HepG2 (cell line): ENCODE data around the gene MCC. TPM values are rescaled to one million over a fixed set of nuclear protein-coding genes. Genes with fewer than 3 reads are reported as not detected.
A peak's percentile ranks its signal among the peaks of the same experiment; 100 is the strongest.

ENCODE experiments used
- CCDC6 ChIP-seq: sonication (generic); formaldehyde crosslinking; IDR thresholded peaks from 2 replicates; pipeline ENCODE4 v1.8.1; 2022; ENCODE audit warnings: mild to moderate bottlenecking, missing genetic modification reagents, moderate library complexity
- KDM6A ChIP-seq: IDR thresholded peaks from 2 replicates; pipeline ENCODE4 v1.6.1; 2016; ENCODE audit warnings: low read depth
- PCBP2 ChIP-seq: fragments of 200-400 bp; formaldehyde crosslinking; optimal IDR thresholded peaks from 2 replicates; pipeline ENCODE3; 2018; ENCODE audit warnings: low read length, low read depth; ENCODE audit not compliant: poor library complexity, severe bottlenecking
- RFXAP ChIP-seq: sonication (generic); formaldehyde crosslinking; IDR thresholded peaks from 2 replicates; pipeline ENCODE4 v1.4.0; 2020; ENCODE audit warnings: missing genetic modification reagents, borderline replicate concordance
- SRSF9 ChIP-seq: fragments of 200-400 bp; formaldehyde crosslinking; IDR thresholded peaks from 2 replicates; pipeline ENCODE4 v1.6.1; 2018; ENCODE audit warnings: borderline replicate concordance, mild to moderate bottlenecking, low read depth, low read length; ENCODE audit not compliant: insufficient read depth, poor library complexity, severe bottlenecking
- TRIM24 ChIP-seq: sonication (generic); formaldehyde crosslinking; IDR thresholded peaks from 2 replicates; pipeline ENCODE4 v1.8.0; 2022; ENCODE audit warnings: mild to moderate bottlenecking, missing genetic modification reagents
- ZNF577 ChIP-seq: sonication (generic); formaldehyde crosslinking; IDR thresholded peaks from 2 replicates; pipeline ENCODE4 v1.4.0; 2020; ENCODE audit warnings: mild to moderate bottlenecking, low read depth, missing genetic modification reagents, borderline replicate concordance
- ZNF83 ChIP-seq: sonication (generic); formaldehyde crosslinking; IDR thresholded peaks from 2 replicates; pipeline ENCODE4 v1.4.0; 2020; ENCODE audit warnings: missing genetic modification reagents, mild to moderate bottlenecking, borderline replicate concordance
- polyA plus RNA-seq, 8 experiments: library from polyadenylated mRNA; depleted of rRNA in 3 of 8; stranded (reverse) in 7 of 8; unstranded in 1 of 8; fragments of >200 nt; fragmentation: Illumina TruSeq in 4 of 8; extraction: Trizol in 4 of 8; gene quantifications; 2 replicates each; pipeline versions ENCODE4 v1.2.1 to v1.2.3, GENCODE V29; 2011 to 2016; ENCODE audit warnings: low read depth in 4 of 8, missing spikeins in 1 of 8, mixed read lengths in 1 of 8; ENCODE audit not compliant: insufficient read depth in 1 of 8
- total RNA-seq, 5 experiments: library from RNA; depleted of rRNA; stranded (reverse); fragments of >200 nt; fragmentation: Illumina TruSeq; extraction: Trizol; gene quantifications; 2 replicates each; pipeline ENCODE4 v1.2.3, GENCODE V29; 2016; ENCODE audit warnings: low read depth in 1 of 5
- TF ChIP-seq, protein P1 (sequence below): sonication (generic); formaldehyde crosslinking; IDR thresholded peaks from 2 replicates; pipeline ENCODE4 v1.4.0; 2020; ENCODE audit warnings: missing genetic modification reagents, mild to moderate bottlenecking, borderline replicate concordance
- TF ChIP-seq, protein P2 (sequence below): sonication (generic); formaldehyde crosslinking; IDR thresholded peaks from 2 replicates; pipeline ENCODE4 v1.4.0; 2020; ENCODE audit warnings: missing genetic modification reagents
- TF ChIP-seq, protein P3 (sequence below): sonication (generic); formaldehyde crosslinking; IDR thresholded peaks from 2 replicates; pipeline ENCODE4 v1.4.0; 2020; ENCODE audit warnings: missing genetic modification reagents

The MCC gene
- total and polyA plus RNA-seq, 2 of the 13 experiments (the other 11 are each of a cell fraction or from before 2014, with no cell fraction given), result 0.55 to 2.4 TPM

DNA sequence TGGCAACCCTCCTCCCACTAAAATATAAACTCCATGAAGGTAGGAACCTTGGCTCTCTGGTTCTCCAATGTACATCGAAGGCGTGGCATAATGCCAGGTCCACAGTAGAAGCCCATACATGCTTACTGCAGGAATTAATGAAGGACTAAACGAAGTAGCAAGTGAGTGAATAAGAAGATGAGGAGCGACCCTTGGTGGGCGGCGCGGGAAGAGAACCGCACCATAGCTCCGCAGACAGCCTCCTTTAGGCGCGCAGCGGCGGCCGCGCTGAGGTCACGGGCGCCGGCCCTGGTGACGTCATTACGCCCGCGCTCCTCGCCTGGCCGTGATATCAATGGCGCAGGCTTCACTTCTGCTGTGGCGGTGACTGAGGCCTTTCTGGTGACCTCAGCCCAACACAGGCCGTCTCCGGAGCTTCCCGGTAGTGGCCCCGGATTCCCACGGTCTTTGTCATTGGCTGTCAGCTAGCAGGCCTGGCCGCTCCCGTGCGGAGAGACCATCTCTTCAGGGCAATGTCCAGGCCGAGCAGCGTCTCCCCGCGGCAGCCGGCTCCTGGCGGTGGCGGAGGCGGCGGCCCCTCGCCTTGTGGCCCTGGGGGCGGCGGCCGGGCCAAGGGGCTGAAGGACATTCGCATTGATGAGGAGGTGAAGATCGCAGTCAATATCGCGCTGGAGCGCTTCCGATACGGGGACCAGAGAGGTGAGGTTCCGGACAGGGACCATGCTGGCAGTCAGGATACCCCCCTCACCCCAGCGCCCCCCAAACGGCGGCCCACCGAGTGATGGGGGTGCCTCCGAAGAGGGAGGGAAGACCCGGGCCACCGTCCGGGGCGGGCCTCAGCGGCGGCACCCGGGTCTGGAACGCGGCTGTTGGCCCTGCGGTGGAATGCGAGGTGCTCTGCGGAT lies 25.4 kb upstream of the MCC start, which contains the start of gene YTHDC2 (continued):
- TF ChIP-seq, protein P1, sequence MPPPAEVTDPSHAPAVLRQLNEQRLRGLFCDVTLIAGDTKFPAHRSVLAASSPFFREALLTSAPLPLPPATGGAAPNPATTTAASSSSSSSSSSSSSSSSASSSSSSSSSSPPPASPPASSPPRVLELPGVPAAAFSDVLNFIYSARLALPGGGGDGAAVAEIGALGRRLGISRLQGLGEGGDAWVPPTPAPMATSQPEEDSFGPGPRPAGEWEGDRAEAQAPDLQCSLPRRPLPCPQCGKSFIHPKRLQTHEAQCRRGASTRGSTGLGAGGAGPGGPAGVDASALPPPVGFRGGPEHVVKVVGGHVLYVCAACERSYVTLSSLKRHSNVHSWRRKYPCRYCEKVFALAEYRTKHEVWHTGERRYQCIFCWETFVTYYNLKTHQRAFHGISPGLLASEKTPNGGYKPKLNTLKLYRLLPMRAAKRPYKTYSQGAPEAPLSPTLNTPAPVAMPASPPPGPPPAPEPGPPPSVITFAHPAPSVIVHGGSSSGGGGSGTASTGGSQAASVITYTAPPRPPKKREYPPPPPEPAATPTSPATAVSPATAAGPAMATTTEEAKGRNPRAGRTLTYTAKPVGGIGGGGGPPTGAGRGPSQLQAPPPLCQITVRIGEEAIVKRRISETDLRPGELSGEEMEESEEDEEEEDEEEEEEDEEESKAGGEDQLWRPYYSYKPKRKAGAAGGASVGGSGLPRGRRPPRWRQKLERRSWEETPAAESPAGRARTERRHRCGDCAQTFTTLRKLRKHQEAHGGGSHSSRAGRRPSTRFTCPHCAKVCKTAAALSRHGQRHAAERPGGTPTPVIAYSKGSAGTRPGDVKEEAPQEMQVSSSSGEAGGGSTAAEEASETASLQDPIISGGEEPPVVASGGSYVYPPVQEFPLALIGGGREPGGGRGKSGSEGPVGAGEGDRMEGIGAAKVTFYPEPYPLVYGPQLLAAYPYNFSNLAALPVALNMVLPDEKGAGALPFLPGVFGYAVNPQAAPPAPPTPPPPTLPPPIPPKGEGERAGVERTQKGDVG (CRISPR knock-in tag), result 0 out of 2 replicates have a peak, but pooled peaks have one; percentile 45
- TF ChIP-seq ZNF83 (CRISPR knock-in tag) (no peak), KDM6A (CRISPR knock-in tag) (no peak), SRSF9 (no peak), CCDC6 (CRISPR knock-in tag) (0 out of 2 replicates have a peak, but pooled peaks have one; percentile 17), PCBP2 (no peak), ZNF577 (CRISPR knock-in tag) (no peak), TRIM24 (CRISPR knock-in tag) (no peak), RFXAP (CRISPR knock-in tag) (no peak)
- TF ChIP-seq, protein P2, sequence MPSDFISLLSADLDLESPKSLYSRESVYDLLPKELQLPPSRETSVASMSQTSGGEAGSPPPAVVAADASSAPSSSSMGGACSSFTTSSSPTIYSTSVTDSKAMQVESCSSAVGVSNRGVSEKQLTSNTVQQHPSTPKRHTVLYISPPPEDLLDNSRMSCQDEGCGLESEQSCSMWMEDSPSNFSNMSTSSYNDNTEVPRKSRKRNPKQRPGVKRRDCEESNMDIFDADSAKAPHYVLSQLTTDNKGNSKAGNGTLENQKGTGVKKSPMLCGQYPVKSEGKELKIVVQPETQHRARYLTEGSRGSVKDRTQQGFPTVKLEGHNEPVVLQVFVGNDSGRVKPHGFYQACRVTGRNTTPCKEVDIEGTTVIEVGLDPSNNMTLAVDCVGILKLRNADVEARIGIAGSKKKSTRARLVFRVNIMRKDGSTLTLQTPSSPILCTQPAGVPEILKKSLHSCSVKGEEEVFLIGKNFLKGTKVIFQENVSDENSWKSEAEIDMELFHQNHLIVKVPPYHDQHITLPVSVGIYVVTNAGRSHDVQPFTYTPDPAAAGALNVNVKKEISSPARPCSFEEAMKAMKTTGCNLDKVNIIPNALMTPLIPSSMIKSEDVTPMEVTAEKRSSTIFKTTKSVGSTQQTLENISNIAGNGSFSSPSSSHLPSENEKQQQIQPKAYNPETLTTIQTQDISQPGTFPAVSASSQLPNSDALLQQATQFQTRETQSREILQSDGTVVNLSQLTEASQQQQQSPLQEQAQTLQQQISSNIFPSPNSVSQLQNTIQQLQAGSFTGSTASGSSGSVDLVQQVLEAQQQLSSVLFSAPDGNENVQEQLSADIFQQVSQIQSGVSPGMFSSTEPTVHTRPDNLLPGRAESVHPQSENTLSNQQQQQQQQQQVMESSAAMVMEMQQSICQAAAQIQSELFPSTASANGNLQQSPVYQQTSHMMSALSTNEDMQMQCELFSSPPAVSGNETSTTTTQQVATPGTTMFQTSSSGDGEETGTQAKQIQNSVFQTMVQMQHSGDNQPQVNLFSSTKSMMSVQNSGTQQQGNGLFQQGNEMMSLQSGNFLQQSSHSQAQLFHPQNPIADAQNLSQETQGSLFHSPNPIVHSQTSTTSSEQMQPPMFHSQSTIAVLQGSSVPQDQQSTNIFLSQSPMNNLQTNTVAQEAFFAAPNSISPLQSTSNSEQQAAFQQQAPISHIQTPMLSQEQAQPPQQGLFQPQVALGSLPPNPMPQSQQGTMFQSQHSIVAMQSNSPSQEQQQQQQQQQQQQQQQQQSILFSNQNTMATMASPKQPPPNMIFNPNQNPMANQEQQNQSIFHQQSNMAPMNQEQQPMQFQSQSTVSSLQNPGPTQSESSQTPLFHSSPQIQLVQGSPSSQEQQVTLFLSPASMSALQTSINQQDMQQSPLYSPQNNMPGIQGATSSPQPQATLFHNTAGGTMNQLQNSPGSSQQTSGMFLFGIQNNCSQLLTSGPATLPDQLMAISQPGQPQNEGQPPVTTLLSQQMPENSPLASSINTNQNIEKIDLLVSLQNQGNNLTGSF (CRISPR knock-in tag), result no peak; the same call in 1 of the 2 replicates
- TF ChIP-seq, protein P3, sequence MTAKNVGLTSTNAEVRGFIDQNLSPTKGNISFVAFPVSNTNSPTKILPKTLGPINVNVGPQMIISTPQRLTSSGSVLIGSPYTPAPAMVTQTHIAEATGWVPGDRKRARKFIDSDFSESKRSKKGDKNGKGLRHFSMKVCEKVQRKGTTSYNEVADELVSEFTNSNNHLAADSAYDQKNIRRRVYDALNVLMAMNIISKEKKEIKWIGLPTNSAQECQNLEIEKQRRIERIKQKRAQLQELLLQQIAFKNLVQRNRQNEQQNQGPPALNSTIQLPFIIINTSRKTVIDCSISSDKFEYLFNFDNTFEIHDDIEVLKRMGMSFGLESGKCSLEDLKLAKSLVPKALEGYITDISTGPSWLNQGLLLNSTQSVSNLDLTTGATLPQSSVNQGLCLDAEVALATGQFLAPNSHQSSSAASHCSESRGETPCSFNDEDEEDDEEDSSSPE, result peak; percentile 84
